Transverse colon (tissue), 4 donors: ENCODE measurements around the gene CEP152. TPM values are rescaled to one million over a fixed set of nuclear protein-coding genes. Genes with fewer than 3 reads are reported as not detected.

Source experiments
- DNase-seq: peaks from one replicate; pipeline ENCODE4 v3.0.0-alpha.2; 2019
- H3K27ac ChIP-seq, 4 donors: fragments of 200-600 bp; sonication (generic); 2 replicates each; pipeline ENCODE4 v1.5.1; 2016 to 2018; ENCODE audit warnings: inconsistent platforms in 4 of 4
- H3K27me3 ChIP-seq: fragments of 200-600 bp; sonication (generic); 2 replicates; pipeline ENCODE4 v1.5.1; 2017; ENCODE audit warnings: inconsistent platforms
- H3K36me3 ChIP-seq, 4 donors: fragments of 200-600 bp; sonication (generic); 2 replicates each; pipeline ENCODE4 v1.5.1; 2017 to 2019; ENCODE audit warnings: inconsistent platforms in 4 of 4
- H3K4me1 ChIP-seq, 4 donors: fragments of 200-600 bp; sonication (generic); 2 replicates each; pipeline ENCODE4 v1.5.1; 2017 to 2020; ENCODE audit warnings: inconsistent platforms in 4 of 4
- H3K4me3 ChIP-seq, 4 donors: fragments of 200-600 bp; sonication (generic); 1 replicate in 1 of 4; 2 replicates in 3 of 4; pipeline versions ENCODE4 v1.5.1 to v1.6.1; 2017 to 2019; ENCODE audit warnings: inconsistent platforms in 4 of 4
- H3K9me3 ChIP-seq, 2 donors: fragments of 200-600 bp; sonication (generic); 2 replicates each; pipeline ENCODE4 v1.5.1; 2017 to 2019; ENCODE audit warnings: inconsistent platforms in 2 of 2
- EP300 ChIP-seq: sonication (generic); formaldehyde crosslinking; IDR thresholded peaks from one replicate; pipeline ENCODE4 v1.6.1; 2017; ENCODE audit warnings: antibody characterized with exemption, low read depth
- POLR2A ChIP-seq: fragments of 450-650 bp; IDR thresholded peaks from one replicate; pipeline ENCODE4 v1.6.1; 2016; ENCODE audit warnings: antibody characterized with exemption, mild to moderate bottlenecking, moderate library complexity
- POLR2AphosphoS5 ChIP-seq, 3 donors: sonication (generic); formaldehyde crosslinking; IDR thresholded peaks; one replicate each; pipeline ENCODE4 v1.6.1; 2016; ENCODE audit warnings: antibody characterized with exemption in 3 of 3
- WGBS, 2 donors: methylation state at CpG; one replicate each; pipeline ENCODE4 v1.1.5; 2018; ENCODE audit warnings: low coverage in 1 of 2; 5-methylcytosine and 5-hydroxymethylcytosine counted together
- in situ Hi-C, 4 donors: fragments of 200-750 bp; cut with MboI; loops; one replicate each; pipeline versions ENCODE4 v1.15.0 to v1.15.1; 2017; ENCODE audit warnings: low sequenced_read_pairs in 3 of 4, low pct_ligation_motif_present in 1 of 4, low pct_unique_long_range_greater_than_20kb in 1 of 4
- intact Hi-C: fragments of 100-400 bp; cut with DNase I; formaldehyde crosslinking; loops from one replicate; pipeline ENCODE4 v1.15.1; 2023; ENCODE audit warnings: low total_unique reads
- total RNA-seq, 4 donors: library from RNA; depleted of rRNA; stranded (reverse); fragments of >200 nt; gene quantifications; one replicate each; pipeline ENCODE4 v1.1.0, GENCODE V29; 2016
- TF ChIP-seq, protein P1 (sequence below), 5 experiments: fragments of 200-600 bp in 3 of 5; fragments of 450-650 bp in 2 of 5; sonication (generic) in 3 of 5; IDR thresholded peaks; 1 replicate in 2 of 5; 2 replicates in 3 of 5; pipeline ENCODE4 v1.5.1; 2016 to 2017; ENCODE audit warnings: antibody characterized with exemption in 5 of 5, inconsistent platforms in 3 of 5, mild to moderate bottlenecking in 2 of 5, moderate library complexity in 1 of 5

CEP152 gene
- total RNA-seq, 4 donors from 2014 or later: 3.4 to 16.7 (median 9.8) TPM

DNA sequence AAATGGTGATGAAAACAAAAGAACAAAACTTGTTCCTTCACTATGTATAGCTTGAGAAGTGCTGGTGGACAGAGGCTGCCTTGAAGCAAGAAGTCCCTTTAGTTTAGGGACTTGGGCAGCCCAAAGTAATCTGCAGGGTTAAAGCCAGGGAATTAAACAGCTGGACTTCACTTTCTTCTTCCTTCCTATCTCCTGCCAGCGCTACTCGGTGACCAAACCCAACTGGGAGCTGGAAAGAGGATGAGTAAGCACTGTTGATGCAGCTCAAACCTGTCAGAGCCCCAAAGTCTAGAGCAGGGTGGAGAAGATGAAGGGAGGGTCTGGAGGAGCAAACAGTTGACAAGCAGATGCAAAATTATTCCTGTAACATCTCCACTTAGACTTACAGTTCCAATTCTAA, 92.2 kb downstream of the CEP152 start:
- Histone ChIP-seq H3K27ac (no peak overlapping the region), H3K4me1 (no peaks in the 10 kb centered on the region), H3K9me3 (peaks cover 12% of the 10 kb centered on the region in 2 donors), H3K4me3 (no peak overlapping the region), H3K36me3 (peaks cover 0 to 3% (median 0%) of the 10 kb centered on the region in 4 donors), H3K27me3 (no peaks in the 10 kb centered on the region)
- intact Hi-C loops: no loop called here
- in situ Hi-C loops: no loop called here
- 40 to 71% methylated on average over 1 to 2 of the region's 2 CpGs for whole genome bisulfite sequencing, 2 donors
- no peak for DNase-seq
- TF ChIP-seq, protein P1, sequence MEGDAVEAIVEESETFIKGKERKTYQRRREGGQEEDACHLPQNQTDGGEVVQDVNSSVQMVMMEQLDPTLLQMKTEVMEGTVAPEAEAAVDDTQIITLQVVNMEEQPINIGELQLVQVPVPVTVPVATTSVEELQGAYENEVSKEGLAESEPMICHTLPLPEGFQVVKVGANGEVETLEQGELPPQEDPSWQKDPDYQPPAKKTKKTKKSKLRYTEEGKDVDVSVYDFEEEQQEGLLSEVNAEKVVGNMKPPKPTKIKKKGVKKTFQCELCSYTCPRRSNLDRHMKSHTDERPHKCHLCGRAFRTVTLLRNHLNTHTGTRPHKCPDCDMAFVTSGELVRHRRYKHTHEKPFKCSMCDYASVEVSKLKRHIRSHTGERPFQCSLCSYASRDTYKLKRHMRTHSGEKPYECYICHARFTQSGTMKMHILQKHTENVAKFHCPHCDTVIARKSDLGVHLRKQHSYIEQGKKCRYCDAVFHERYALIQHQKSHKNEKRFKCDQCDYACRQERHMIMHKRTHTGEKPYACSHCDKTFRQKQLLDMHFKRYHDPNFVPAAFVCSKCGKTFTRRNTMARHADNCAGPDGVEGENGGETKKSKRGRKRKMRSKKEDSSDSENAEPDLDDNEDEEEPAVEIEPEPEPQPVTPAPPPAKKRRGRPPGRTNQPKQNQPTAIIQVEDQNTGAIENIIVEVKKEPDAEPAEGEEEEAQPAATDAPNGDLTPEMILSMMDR (IDR thresholded peaks at IDR 0.05): no peak
- TF ChIP-seq EP300: no peak
- no peak for TF ChIP-seq POLR2A
- no peak for TF ChIP-seq POLR2AphosphoS5 (IDR thresholded peaks at IDR 0.05)

DNA sequence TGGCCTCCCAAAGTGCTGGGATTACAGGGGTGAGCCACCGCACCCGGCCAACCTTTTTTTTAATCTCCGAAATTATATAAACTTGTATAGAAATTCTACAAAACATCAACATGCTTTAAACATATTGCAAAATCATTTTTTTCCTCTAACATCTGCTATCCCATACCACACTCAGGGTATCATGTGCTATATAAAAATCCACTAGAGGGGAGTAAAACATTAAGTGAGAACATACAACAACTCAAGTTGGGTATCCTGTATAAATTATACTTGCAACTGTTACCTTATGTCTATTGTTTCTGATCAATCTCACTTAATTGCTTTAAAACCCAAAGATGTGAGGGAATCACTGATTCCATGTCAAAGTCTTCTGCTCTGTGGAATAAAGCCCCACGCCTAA, 93.4 kb downstream of the CEP152 start:
- peaks cover 0 to 3% (median 0%) of the 10 kb centered on the region in 4 donors for H3K36me3 ChIP-seq
- no peaks in the 10 kb centered on the region for H3K27me3 ChIP-seq
- in situ Hi-C loops: no loop called here
- TF ChIP-seq, protein P1 (IDR thresholded peaks at IDR 0.05): no peak
- TF ChIP-seq POLR2A (no peak), POLR2AphosphoS5 (IDR thresholded peaks at IDR 0.05) (no peak), EP300 (no peak)
- H3K4me1 ChIP-seq: no peaks in the 10 kb centered on the region
- WGBS, 2 donors: 88 to 92% methylated on average over 3 to 4 of the region's 4 CpGs
- no peak overlapping the region for H3K4me3 ChIP-seq
- H3K27ac ChIP-seq: no peak overlapping the region
- DNase-seq: no peak
- intact Hi-C loops: no loop called here
- peaks cover 12% of the 10 kb centered on the region in 2 donors for H3K9me3 ChIP-seq

DNA sequence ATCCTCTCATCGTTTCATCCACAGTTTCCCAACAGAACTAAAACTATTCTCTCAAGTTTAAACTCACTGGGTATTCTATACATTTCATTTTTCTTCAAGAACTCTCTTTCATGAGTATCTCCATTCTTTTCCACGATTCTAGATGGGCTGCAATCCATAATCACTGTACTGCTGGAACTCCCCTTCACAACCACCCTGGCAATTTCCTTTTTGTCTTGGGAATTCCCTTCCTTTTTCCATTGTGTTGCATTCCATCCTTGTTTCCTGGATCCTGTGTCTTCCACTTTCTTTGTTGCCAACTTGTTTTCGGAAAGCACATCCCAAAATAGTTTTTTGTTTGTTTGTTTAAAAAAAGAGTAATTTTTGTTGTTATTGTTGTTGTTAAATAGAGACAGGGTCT, 98.3 kb downstream of the CEP152 start:
- TF ChIP-seq EP300 (no peak), POLR2A (no peak), POLR2AphosphoS5 (IDR thresholded peaks at IDR 0.05) (no peak)
- TF ChIP-seq, protein P1 (IDR thresholded peaks at IDR 0.05): no peak
- no peak for DNase-seq
- H3K4me1 ChIP-seq: no peaks in the 10 kb centered on the region
- intact Hi-C loops: no loop called here
- in situ Hi-C loops: no loop called here
- no peak overlapping the region for H3K4me3 ChIP-seq
- H3K27ac ChIP-seq: no peak overlapping the region
- peaks cover 12% of the 10 kb centered on the region in 2 donors for H3K9me3 ChIP-seq
- no peaks in the 10 kb centered on the region for H3K27me3 ChIP-seq
- H3K36me3 ChIP-seq: peaks cover 0 to 3% (median 0%) of the 10 kb centered on the region in 4 donors
- 70 to 83% methylated on average over 1 to 3 of the region's 3 CpGs for WGBS, 2 donors

DNA sequence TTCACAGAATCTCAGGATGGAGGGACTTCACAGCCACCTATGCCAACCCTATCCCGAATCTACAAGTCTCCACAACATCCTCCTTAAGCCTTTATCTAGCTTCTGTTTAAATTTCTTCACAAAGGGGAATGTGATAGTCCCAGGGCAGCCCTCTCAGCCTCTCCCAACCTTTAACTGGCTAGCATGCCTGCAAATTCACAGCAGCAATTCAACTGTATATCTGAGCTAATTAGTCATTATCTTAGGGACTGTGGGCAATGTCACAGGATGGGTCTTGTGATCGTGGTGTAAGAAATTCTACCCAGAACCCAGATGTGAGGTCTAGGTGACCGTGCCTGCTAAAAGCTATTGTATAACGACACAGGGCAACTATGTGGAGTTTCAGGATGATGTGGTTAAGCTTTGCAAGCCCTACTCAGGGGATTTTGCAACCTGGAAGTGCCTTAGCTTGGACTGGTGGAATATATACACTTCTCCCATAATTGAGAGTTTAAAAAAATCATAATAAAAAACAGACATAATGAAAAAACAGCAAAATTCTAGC, 99.8 kb downstream of the CEP152 start:
- WGBS, 2 donors: 82 to 88% methylated on average over 4 of the region's 4 CpGs
- peaks cover 0 to 3% (median 0%) of the 10 kb centered on the region in 4 donors for H3K36me3 ChIP-seq
- H3K27ac ChIP-seq: no peak overlapping the region
- H3K4me3 ChIP-seq: no peak overlapping the region
- in situ Hi-C loops: no loop called here
- no peaks in the 10 kb centered on the region for H3K27me3 ChIP-seq
- H3K9me3 ChIP-seq: peaks cover 7 to 9% of the 10 kb centered on the region in 2 donors
- intact Hi-C loops: no loop called here
- no peak for DNase-seq
- no peaks in the 10 kb centered on the region for H3K4me1 ChIP-seq
- no peak for TF ChIP-seq POLR2A

DNA sequence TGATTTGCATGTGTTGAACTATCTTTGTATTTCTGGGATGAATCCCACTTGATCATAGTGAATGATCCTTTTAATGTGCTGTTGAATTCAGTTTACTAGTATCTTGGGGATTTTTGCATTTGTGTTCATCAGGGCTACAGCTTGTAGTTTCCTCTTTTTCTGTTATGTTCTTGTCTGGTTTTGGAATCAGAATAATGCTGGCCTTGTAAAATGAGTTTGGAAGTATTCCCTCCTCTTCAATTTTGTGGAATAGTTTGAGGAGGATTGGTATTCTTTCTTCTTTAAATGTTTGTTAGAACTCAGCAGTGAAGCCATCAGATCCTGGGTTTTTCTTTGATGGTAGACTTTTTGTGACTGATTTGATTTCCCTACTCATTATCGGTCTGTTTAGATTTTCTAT, 102.2 kb downstream of the CEP152 start:
- 86 to 88% methylated on average over 1 of the region's 1 CpG for WGBS, 2 donors
- intact Hi-C loops: no loop called here
- H3K27ac ChIP-seq: no peak overlapping the region
- H3K4me1 ChIP-seq: no peaks in the 10 kb centered on the region
- no peaks in the 10 kb centered on the region for H3K27me3 ChIP-seq
- DNase-seq: no peak
- no peaks in the 10 kb centered on the region for H3K9me3 ChIP-seq
- in situ Hi-C loops: no loop called here
- no peak overlapping the region for H3K4me3 ChIP-seq
- H3K36me3 ChIP-seq: no peaks in the 10 kb centered on the region
- TF ChIP-seq, protein P1 (IDR thresholded peaks at IDR 0.05): no peak
- no peak for TF ChIP-seq POLR2AphosphoS5 (IDR thresholded peaks at IDR 0.05)
- no peak for TF ChIP-seq EP300
- no peak for TF ChIP-seq POLR2A
